Endothelial cell of umbilical vein (primary cell): ENCODE data around the gene ZBTB4. TPM values are rescaled to one million over a fixed set of nuclear protein-coding genes. Genes with fewer than 3 reads are reported as not detected.

Source experiments
- BruUV-seq: library from RNA; stranded (reverse); fragments of 400-500 nt; replicated peaks from 2 replicates; lab custom pipeline; 2021; lab: Mats Ljungman, UMichigan
- CTCF ChIA-PET: fragments of 300-600, 350-600 bp; sonication (Branson Sonifier 250); formaldehyde crosslinking; loops from one replicate; lab custom pipeline; 2021; ENCODE audit warnings: antibody characterized with exemption, inconsistent platforms; lab: Charles Lee
- POLR2A ChIA-PET: fragments of 300-600, 350-600 bp; sonication (Branson Sonifier 250); formaldehyde crosslinking; loops from one replicate; lab custom pipeline; 2021; ENCODE audit warnings: antibody characterized with exemption, inconsistent platforms; lab: Charles Lee
- DNase-seq: peaks from one replicate; pipeline ENCODE4 v3.0.0-alpha.2; 2011; ENCODE audit warnings: low read depth, low spot score
- FAIRE-seq: peaks from 2 replicates; lab custom pipeline; 2011; peaks lifted over from hg19 to GRCh38; lab: Jason Lieb, UNC
- H2AFZ ChIP-seq: 2 replicates; pipeline ENCODE4 v1.6.0; 2012; ENCODE audit warnings: low read depth, low read length, control low read depth, inconsistent platforms
- H3K27ac ChIP-seq: 2 replicates; pipeline ENCODE4 v1.5.1; 2011; ENCODE audit warnings: low read depth, mild to moderate bottlenecking, control low read depth, low read length, moderate library complexity; ENCODE audit not compliant: insufficient read depth
- H3K27me3 ChIP-seq, 2 experiments: 2 replicates each; pipeline versions ENCODE4 v1.6.0 to v1.6.1; 2011; ENCODE audit warnings: low read length in 2 of 2, mixed read lengths in 1 of 2; ENCODE audit not compliant: control insufficient read depth in 2 of 2, insufficient read depth in 2 of 2
- H3K36me3 ChIP-seq, 2 experiments: 2 replicates in 1 of 2; 3 replicates in 1 of 2; pipeline ENCODE4 v1.5.1; 2011; ENCODE audit warnings: low read length in 2 of 2, mild to moderate bottlenecking in 1 of 2, moderate library complexity in 1 of 2; ENCODE audit not compliant: control insufficient read depth in 2 of 2, insufficient read depth in 2 of 2; ENCODE audit errors: extremely low read depth in 1 of 2
- H3K4me1 ChIP-seq: 3 replicates; pipeline ENCODE4 v1.5.1; 2011; ENCODE audit warnings: mild to moderate bottlenecking, low read length; ENCODE audit not compliant: control insufficient read depth, insufficient read depth; ENCODE audit errors: extremely low read depth
- H3K4me2 ChIP-seq: 2 replicates; pipeline ENCODE4 v1.6.1; 2011; ENCODE audit warnings: low read length, control low read depth, mixed read lengths; ENCODE audit not compliant: insufficient read depth
- H3K4me3 ChIP-seq, 3 experiments: fragments of 200-600 bp in 1 of 3; sonication (generic), shearing (Covaris generic) in 1 of 3; replicated peaks in 1 of 3; 2 replicates each; pipeline ENCODE4 v1.5.1; 2011 to 2016; ENCODE audit warnings: control low read depth in 3 of 3, low read length in 3 of 3, mild to moderate bottlenecking in 2 of 3, inconsistent platforms in 1 of 3, low read depth in 1 of 3, moderate library complexity in 1 of 3; ENCODE audit not compliant: insufficient read depth in 1 of 3
- H3K79me2 ChIP-seq: 2 replicates; pipeline ENCODE4 v1.6.0; 2012; ENCODE audit warnings: low read length, inconsistent platforms; ENCODE audit not compliant: control insufficient read depth, insufficient read depth
- H3K9ac ChIP-seq: replicated peaks from 2 replicates; pipeline ENCODE3; 2011; ENCODE audit warnings: low read length, control low read depth; ENCODE audit not compliant: insufficient read depth; ENCODE audit errors: extremely low read depth
- H3K9me1 ChIP-seq: replicated peaks from 3 replicates; pipeline ENCODE4 v1.6.0; 2011; ENCODE audit warnings: mild to moderate bottlenecking, low read length; ENCODE audit not compliant: control insufficient read depth, insufficient read depth; ENCODE audit errors: extremely low read depth
- H3K9me3 ChIP-seq: replicated peaks from 2 replicates; pipeline ENCODE4 v1.5.1; 2012; ENCODE audit warnings: low read length, inconsistent platforms; ENCODE audit not compliant: control insufficient read depth, insufficient read depth
- H4K20me1 ChIP-seq: replicated peaks from 2 replicates; pipeline ENCODE3; 2011; ENCODE audit warnings: mild to moderate bottlenecking, low read length; ENCODE audit not compliant: control insufficient read depth, insufficient read depth; ENCODE audit errors: extremely low read depth
- CTCF ChIP-seq, 2 donors: IDR thresholded peaks; 1 replicate in 1 of 2; 2 replicates in 1 of 2; pipeline ENCODE4 v1.5.1; 2011; ENCODE audit warnings: low read length in 2 of 2, mild to moderate bottlenecking in 2 of 2, moderate library complexity in 2 of 2, control low read depth in 1 of 2, inconsistent platforms in 1 of 2, low read depth in 1 of 2; ENCODE audit not compliant: insufficient read depth in 1 of 2; ENCODE audit errors: extremely low read depth in 1 of 2
- EZH2 ChIP-seq: IDR thresholded peaks from 2 replicates; pipeline ENCODE4 v1.6.1; 2012; ENCODE audit warnings: borderline replicate concordance, low read depth, mild to moderate bottlenecking, moderate library complexity, low read length, inconsistent platforms; ENCODE audit not compliant: severe bottlenecking
- FOS ChIP-seq: IDR thresholded peaks from 2 replicates; pipeline ENCODE4 v1.6.1; 2011; ENCODE audit warnings: mild to moderate bottlenecking, low read length, moderate library complexity, borderline replicate concordance; ENCODE audit not compliant: insufficient read depth
- GATA2 ChIP-seq: IDR thresholded peaks from 2 replicates; pipeline ENCODE4 v1.7.0; 2011; ENCODE audit warnings: low read depth, mild to moderate bottlenecking, moderate library complexity, mixed read lengths, low read length; ENCODE audit not compliant: insufficient read length, insufficient read depth
- JUN ChIP-seq: IDR thresholded peaks from 2 replicates; pipeline ENCODE4 v1.6.1; 2011; ENCODE audit warnings: borderline replicate concordance, low read depth; ENCODE audit not compliant: insufficient read length, insufficient read depth
- MAX ChIP-seq: IDR thresholded peaks from 2 replicates; pipeline ENCODE4 v1.6.1; 2011; ENCODE audit not compliant: insufficient read depth, insufficient read length
- MYC ChIP-seq: IDR thresholded peaks from one replicate; pipeline ENCODE4 v1.6.1; 2011; ENCODE audit warnings: mild to moderate bottlenecking, low read depth, low read length
- POLR2A ChIP-seq: IDR thresholded peaks from 2 replicates; pipeline ENCODE4 v1.6.1; 2012; ENCODE audit warnings: low read depth, mild to moderate bottlenecking, control low read depth, low read length
- POLR2AphosphoS5 ChIP-seq: IDR thresholded peaks from 2 replicates; pipeline ENCODE4 v1.6.1; 2012; ENCODE audit warnings: low read depth, mild to moderate bottlenecking, control low read depth, low read length, moderate library complexity; ENCODE audit not compliant: insufficient read depth
- dilution Hi-C: fragments of 300-500 bp; cut with MboI; formaldehyde crosslinking; loops from one replicate; pipeline ENCODE4 v1.15.0; 2019; ENCODE audit warnings: low sequenced_read_pairs; ENCODE audit not compliant: extremely low pct_ligation_motif_present
- intact Hi-C: fragments of 100-400 bp; cut with micrococcal nuclease; formaldehyde crosslinking; loops from one replicate; pipeline ENCODE4 v1.10.0; 2022
- polyA plus RNA-seq, 4 experiments: library from polyadenylated mRNA; depleted of rRNA in 3 of 4; stranded (reverse) in 3 of 4; unstranded in 1 of 4; fragments of >200 nt; gene quantifications; 2 replicates each; pipeline versions ENCODE4 v1.2.1 to v1.2.3, GENCODE V29; 2011 to 2012; ENCODE audit warnings: missing spikeins in 1 of 4
- total RNA-seq: library from RNA; stranded (reverse); gene quantifications from 2 replicates; pipeline ENCODE4 v1.2.3, GENCODE V29; 2021

The ZBTB4 gene
- total and polyA plus RNA-seq, 2 donors (not counting 3 experiments of a cell fraction or from before 2014, with no cell fraction given), result 15.1 to 26.5 TPM

- POLR2A ChIA-PET, result interaction anchor here (0.9 kb wide), 1 partner anchor 23 kb away, joined by 3 read pairs; the partner anchor contains the start of gene TMEM256
- Histone ChIP-seq H3K9me3 (no peaks in the 10 kb centered on the region), H3K79me2 (no peaks in the 10 kb centered on the region), H3K4me1 (no peaks in the 10 kb centered on the region), H3K4me3 (no peak overlapping the region), H3K9ac (no peak overlapping the region), H4K20me1 (no peaks in the 10 kb centered on the region), H3K36me3 (no peaks in the 10 kb centered on the region), H3K27ac (no peak overlapping the region), H2AFZ (no peak overlapping the region), H3K4me2 (no peak overlapping the region), H3K9me1 (no peaks in the 10 kb centered on the region), H3K27me3 (no peaks in the 10 kb centered on the region)
- no peak for FAIRE-seq
- TF ChIP-seq GATA2 (no peak), FOS (no peak), JUN (no peak), POLR2A (no peak), EZH2 (no peak), CTCF (IDR thresholded peaks at IDR 0.05; ENCODE audit: extremely low read depth in 1 of 2, insufficient read depth in 1 of 2, low read depth in 1 of 2, low read length in 2 of 2) (no peak), MAX (no peak), POLR2AphosphoS5 (no peak), MYC (no peak)
- intact Hi-C loops (no loop called here), dilution Hi-C loops (no loop called here)
- CTCF ChIA-PET, result interaction anchor here (0.7 to 0.8 kb wide), 2 partner anchors 37 to 71 kb away, joined by 3 read pairs; no protein-coding TSS in a partner anchor
- no TSS peak for BruUV-seq
- DNase-seq, result no peak
Observed at GRCh38 chr17:7426896-7427489, 52.4 kb downstream of the ZBTB4 start.
